HCT116 (cell line): Measurements from ENCODE around the gene COL28A1. TPM values are rescaled to one million over a fixed set of nuclear protein-coding genes. Genes with fewer than 3 reads are reported as not detected.

Experiments used
- ATAC-seq: fragments of 200-7000 bp; cut with Tn5 transposase; 2 replicates; pipeline ENCODE4 v1.9.1; 2020; ENCODE audit warnings: mild to moderate bottlenecking, moderate library complexity
- BruUV-seq: library from RNA; stranded (reverse); fragments of 400-500 nt; replicated peaks from 2 replicates; lab custom pipeline; 2021; lab: Mats Ljungman, UMichigan
- CTCF ChIA-PET: fragments of 300-600 bp; sonication (Branson Sonifier 250); formaldehyde crosslinking; loops from one replicate; lab custom pipeline; 2021; ENCODE audit warnings: antibody characterized with exemption; lab: Charles Lee
- POLR2A ChIA-PET: fragments of 300-600, 350-600 bp; sonication (Branson Sonifier 250); formaldehyde crosslinking; loops from one replicate; lab custom pipeline; 2021; ENCODE audit warnings: antibody characterized with exemption; lab: Charles Lee
- RAD21 ChIA-PET, 2 experiments: fragments of 300-600 bp; sonication (Branson Sonifier 250); formaldehyde crosslinking; loops; one replicate each; lab custom pipeline; 2023; ENCODE audit warnings: low total read pairs in 2 of 2; ENCODE audit not compliant: uncharacterized antibody in 2 of 2, unreplicated experiment in 2 of 2, low non-redundant PET in 1 of 2; lab: Charles Lee
- DNase-seq: peaks from one replicate; pipeline ENCODE4 v3.0.0-alpha.2; 2010; ENCODE audit warnings: low read depth, low spot score
- H2AFZ ChIP-seq: fragments of 200-600 bp; shearing (Covaris generic), sonication (generic); 2 replicates; pipeline ENCODE4 v1.6.1; 2017; ENCODE audit warnings: low read depth, mixed run types, mixed read lengths, antibody characterized with exemption, low read length; ENCODE audit not compliant: poor library complexity, severe bottlenecking
- H3K27ac ChIP-seq: 2 replicates; pipeline ENCODE4 v1.5.1; 2012; ENCODE audit warnings: low read depth, low read length
- H3K27me3 ChIP-seq: fragments of 200-600 bp; sonication (generic); 2 replicates; pipeline ENCODE4 v1.6.1; 2016; ENCODE audit warnings: mixed run types, low read length, mixed read lengths; ENCODE audit not compliant: insufficient read depth
- H3K36me3 ChIP-seq, 2 experiments: fragments of 200-500 bp in 1 of 2; fragments of 200-600 bp in 1 of 2; sonication (Bioruptor generic) in 1 of 2; sonication (generic) in 1 of 2; 2 replicates each; pipeline versions ENCODE4 v1.5.1 to v1.6.1; 2014 to 2016; ENCODE audit warnings: low read length in 2 of 2, inconsistent platforms in 1 of 2, mixed read lengths in 1 of 2, mixed run types in 1 of 2; ENCODE audit not compliant: insufficient read depth in 2 of 2, control insufficient read depth in 1 of 2
- H3K4me1 ChIP-seq, 2 experiments: fragments of 200-600 bp in 1 of 2; sonication (generic) in 1 of 2; 2 replicates each; pipeline versions ENCODE4 v1.5.1 to v1.6.1; 2012 to 2017; ENCODE audit warnings: low read length in 2 of 2, inconsistent platforms in 1 of 2, mild to moderate bottlenecking in 1 of 2, mixed read lengths in 1 of 2, mixed run types in 1 of 2, moderate library complexity in 1 of 2; ENCODE audit not compliant: insufficient read depth in 2 of 2, control insufficient read depth in 1 of 2
- H3K4me2 ChIP-seq: fragments of 200-600 bp; sonication (generic); 2 replicates; pipeline ENCODE4 v1.6.1; 2017; ENCODE audit warnings: mixed run types, low read length, mixed read lengths
- H3K4me3 ChIP-seq, 2 experiments: fragments of 200-600 bp in 1 of 2; sonication (generic) in 1 of 2; replicated peaks in 1 of 2; 2 replicates each; pipeline ENCODE4 v1.5.1; 2011 to 2016; ENCODE audit warnings: low read length in 2 of 2, control low read depth in 1 of 2, low read depth in 1 of 2, mild to moderate bottlenecking in 1 of 2, mixed read lengths in 1 of 2, mixed run types in 1 of 2
- H3K79me2 ChIP-seq: fragments of 200-600 bp; sonication (generic); 2 replicates; pipeline ENCODE4 v1.6.1; 2017; ENCODE audit warnings: mild to moderate bottlenecking, mixed run types, low read length, moderate library complexity, mixed read lengths; ENCODE audit not compliant: insufficient read depth
- H3K9ac ChIP-seq: fragments of 200-600 bp; sonication (generic); 2 replicates; pipeline ENCODE4 v1.6.1; 2016; ENCODE audit warnings: low read length, mixed read lengths
- H3K9me2 ChIP-seq: fragments of 200-600 bp; sonication (generic), shearing (Covaris generic); 2 replicates; pipeline ENCODE4 v1.6.1; 2017; ENCODE audit warnings: mixed run types, mild to moderate bottlenecking, moderate library complexity; ENCODE audit not compliant: insufficient read depth
- H3K9me3 ChIP-seq, 2 experiments: fragments of 200-500 bp in 1 of 2; fragments of 200-600 bp in 1 of 2; sonication (Bioruptor generic) in 1 of 2; sonication (generic) in 1 of 2; 2 replicates each; pipeline ENCODE4 v1.6.1; 2014 to 2017; ENCODE audit warnings: low read length in 2 of 2, mixed read lengths in 2 of 2, inconsistent platforms in 1 of 2, low read depth in 1 of 2, mild to moderate bottlenecking in 1 of 2, mixed run types in 1 of 2, moderate library complexity in 1 of 2; ENCODE audit not compliant: control insufficient read depth in 1 of 2, insufficient read depth in 1 of 2
- H4K20me1 ChIP-seq: fragments of 200-600 bp; sonication (generic), shearing (Covaris generic); 2 replicates; pipeline ENCODE4 v1.6.1; 2017; ENCODE audit warnings: mixed run types, mild to moderate bottlenecking, moderate library complexity; ENCODE audit not compliant: insufficient read depth
- CBX3 ChIP-seq: IDR thresholded peaks from 2 replicates; pipeline ENCODE4 v1.6.1; 2012; ENCODE audit warnings: low read depth
- CEBPB ChIP-seq: IDR thresholded peaks from 2 replicates; pipeline ENCODE4 v1.6.1; 2012; ENCODE audit warnings: low read depth
- EGR1 ChIP-seq: IDR thresholded peaks from 2 replicates; pipeline ENCODE4 v1.6.1; 2012; ENCODE audit warnings: low read depth
- ELF1 ChIP-seq: IDR thresholded peaks from 2 replicates; pipeline ENCODE4 v1.6.1; 2012; ENCODE audit warnings: low read depth, borderline replicate concordance
- EZH2phosphoT487 ChIP-seq: fragments of 200-600 bp; IDR thresholded peaks from 2 replicates; pipeline ENCODE4 v1.6.1; 2018; ENCODE audit warnings: antibody characterized with exemption, borderline replicate concordance
- FOSL1 ChIP-seq: IDR thresholded peaks from 2 replicates; pipeline ENCODE4 v1.6.1; 2012; ENCODE audit warnings: low read depth
- JUND ChIP-seq: IDR thresholded peaks from 2 replicates; pipeline ENCODE4 v1.6.1; 2012
- POLR2A ChIP-seq: IDR thresholded peaks from 2 replicates; pipeline ENCODE4 v1.7.0; 2011; ENCODE audit warnings: borderline replicate concordance; ENCODE audit not compliant: insufficient read depth, insufficient read length; ENCODE audit errors: extremely low read depth
- POLR2AphosphoS5 ChIP-seq: IDR thresholded peaks from 2 replicates; pipeline ENCODE4 v1.6.1; 2011; ENCODE audit warnings: mild to moderate bottlenecking, low read depth, low read length, moderate library complexity
- RAD21 ChIP-seq: IDR thresholded peaks from 2 replicates; pipeline ENCODE4 v1.6.1; 2012; ENCODE audit warnings: low read depth, mild to moderate bottlenecking
- SIN3A ChIP-seq: IDR thresholded peaks from 2 replicates; pipeline ENCODE4 v1.6.1; 2012; ENCODE audit warnings: low read depth
- SP1 ChIP-seq: IDR thresholded peaks from 2 replicates; pipeline ENCODE4 v1.6.1; 2012; ENCODE audit warnings: low read depth
- TCF7L2 ChIP-seq: IDR thresholded peaks from 2 replicates; pipeline ENCODE4 v1.7.0; 2011; ENCODE audit warnings: borderline replicate concordance, inconsistent platforms; ENCODE audit not compliant: insufficient read depth, insufficient read length; ENCODE audit errors: extremely low read depth
- YY1 ChIP-seq: IDR thresholded peaks from 2 replicates; pipeline ENCODE4 v1.6.1; 2011; ENCODE audit warnings: low read length, low read depth, moderate library complexity, mild to moderate bottlenecking; ENCODE audit not compliant: insufficient replicate concordance; ENCODE audit errors: extremely low read depth
- ZFX ChIP-seq: fragments of 450-650 bp; IDR thresholded peaks from 2 replicates; pipeline ENCODE4 v1.6.1; 2017
- ZNF274 ChIP-seq: fragments of 200-500 bp; sonication (Bioruptor generic); IDR thresholded peaks from 2 replicates; pipeline ENCODE4 v1.6.1; 2014; ENCODE audit warnings: mild to moderate bottlenecking, low read depth, low read length, inconsistent platforms
- intact Hi-C: fragments of 100-400 bp; cut with micrococcal nuclease; formaldehyde crosslinking; loops from 2 replicates; pipeline ENCODE4 v1.10.0; 2022
- total RNA-seq: library from RNA; stranded (reverse); gene quantifications from one replicate; pipeline ENCODE4 v1.2.1, GENCODE V29; 2021; ENCODE audit not compliant: unreplicated experiment
- TF ChIP-seq, protein P1 (sequence below): IDR thresholded peaks from 2 replicates; pipeline ENCODE4 v1.6.1; 2012; ENCODE audit warnings: low read depth
- TF ChIP-seq, protein P2 (sequence below): IDR thresholded peaks from 2 replicates; pipeline ENCODE4 v1.6.1; 2011; ENCODE audit warnings: mild to moderate bottlenecking, low read length, moderate library complexity; ENCODE audit not compliant: insufficient replicate concordance; ENCODE audit errors: extremely low read depth
- TF ChIP-seq, protein P3 (sequence below), 3 experiments: fragments of 200-600 bp in 1 of 3; sonication (generic) in 1 of 3; IDR thresholded peaks in 2 of 3; conservative IDR thresholded peaks in 1 of 3; 2 replicates each; pipeline ENCODE4 v1.5.1; 2012 to 2017; ENCODE audit warnings: low read depth in 2 of 3, low read length in 2 of 3, antibody characterized with exemption in 1 of 3, borderline replicate concordance in 1 of 3, control low read depth in 1 of 3, mild to moderate bottlenecking in 1 of 3, mixed read lengths in 1 of 3, mixed run types in 1 of 3, moderate library complexity in 1 of 3; ENCODE audit not compliant: insufficient read depth in 1 of 3
- TF ChIP-seq, protein P4 (sequence below): IDR thresholded peaks from 2 replicates; pipeline ENCODE4 v1.6.1; 2012

The COL28A1 gene
- total RNA-seq, 1 experiment from 2014 or later, result 0.12 TPM

- POLR2A ChIA-PET, result no interaction called here
- Histone ChIP-seq H3K27me3 (no peaks in the 10 kb centered on the region), H3K4me3 (no peak overlapping the region), H3K27ac (no peak overlapping the region), H3K36me3 (no peaks in the 10 kb centered on the region), H3K9ac (no peak overlapping the region), H4K20me1 (no peaks in the 10 kb centered on the region), H3K4me2 (no peak overlapping the region), H3K9me3 (peaks cover 0 to under 1% of the 10 kb centered on the region in 2 experiments; a peak in 1 of 4 replicates), H3K9me2 (no peaks in the 10 kb centered on the region), H3K4me1 (no peaks in the 10 kb centered on the region), H3K79me2 (no peaks in the 10 kb centered on the region), H2AFZ (no peak overlapping the region)
- no TSS peak for BruUV-seq
- intact Hi-C loops, result loop anchor here (5.0 kb wide), 1 partner anchor 33 kb away; no protein-coding TSS in a partner anchor
- no peak for DNase-seq
- RAD21 ChIA-PET, result no interaction called here
- ATAC-seq, result no peak
- CTCF ChIA-PET, result no interaction called here
- TF ChIP-seq, protein P1, sequence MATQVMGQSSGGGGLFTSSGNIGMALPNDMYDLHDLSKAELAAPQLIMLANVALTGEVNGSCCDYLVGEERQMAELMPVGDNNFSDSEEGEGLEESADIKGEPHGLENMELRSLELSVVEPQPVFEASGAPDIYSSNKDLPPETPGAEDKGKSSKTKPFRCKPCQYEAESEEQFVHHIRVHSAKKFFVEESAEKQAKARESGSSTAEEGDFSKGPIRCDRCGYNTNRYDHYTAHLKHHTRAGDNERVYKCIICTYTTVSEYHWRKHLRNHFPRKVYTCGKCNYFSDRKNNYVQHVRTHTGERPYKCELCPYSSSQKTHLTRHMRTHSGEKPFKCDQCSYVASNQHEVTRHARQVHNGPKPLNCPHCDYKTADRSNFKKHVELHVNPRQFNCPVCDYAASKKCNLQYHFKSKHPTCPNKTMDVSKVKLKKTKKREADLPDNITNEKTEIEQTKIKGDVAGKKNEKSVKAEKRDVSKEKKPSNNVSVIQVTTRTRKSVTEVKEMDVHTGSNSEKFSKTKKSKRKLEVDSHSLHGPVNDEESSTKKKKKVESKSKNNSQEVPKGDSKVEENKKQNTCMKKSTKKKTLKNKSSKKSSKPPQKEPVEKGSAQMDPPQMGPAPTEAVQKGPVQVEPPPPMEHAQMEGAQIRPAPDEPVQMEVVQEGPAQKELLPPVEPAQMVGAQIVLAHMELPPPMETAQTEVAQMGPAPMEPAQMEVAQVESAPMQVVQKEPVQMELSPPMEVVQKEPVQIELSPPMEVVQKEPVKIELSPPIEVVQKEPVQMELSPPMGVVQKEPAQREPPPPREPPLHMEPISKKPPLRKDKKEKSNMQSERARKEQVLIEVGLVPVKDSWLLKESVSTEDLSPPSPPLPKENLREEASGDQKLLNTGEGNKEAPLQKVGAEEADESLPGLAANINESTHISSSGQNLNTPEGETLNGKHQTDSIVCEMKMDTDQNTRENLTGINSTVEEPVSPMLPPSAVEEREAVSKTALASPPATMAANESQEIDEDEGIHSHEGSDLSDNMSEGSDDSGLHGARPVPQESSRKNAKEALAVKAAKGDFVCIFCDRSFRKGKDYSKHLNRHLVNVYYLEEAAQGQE, result no peak
- no peak for TF ChIP-seq POLR2A
- TF ChIP-seq JUND, result no peak
- TF ChIP-seq ZNF274, result no peak
- TF ChIP-seq, protein P2, sequence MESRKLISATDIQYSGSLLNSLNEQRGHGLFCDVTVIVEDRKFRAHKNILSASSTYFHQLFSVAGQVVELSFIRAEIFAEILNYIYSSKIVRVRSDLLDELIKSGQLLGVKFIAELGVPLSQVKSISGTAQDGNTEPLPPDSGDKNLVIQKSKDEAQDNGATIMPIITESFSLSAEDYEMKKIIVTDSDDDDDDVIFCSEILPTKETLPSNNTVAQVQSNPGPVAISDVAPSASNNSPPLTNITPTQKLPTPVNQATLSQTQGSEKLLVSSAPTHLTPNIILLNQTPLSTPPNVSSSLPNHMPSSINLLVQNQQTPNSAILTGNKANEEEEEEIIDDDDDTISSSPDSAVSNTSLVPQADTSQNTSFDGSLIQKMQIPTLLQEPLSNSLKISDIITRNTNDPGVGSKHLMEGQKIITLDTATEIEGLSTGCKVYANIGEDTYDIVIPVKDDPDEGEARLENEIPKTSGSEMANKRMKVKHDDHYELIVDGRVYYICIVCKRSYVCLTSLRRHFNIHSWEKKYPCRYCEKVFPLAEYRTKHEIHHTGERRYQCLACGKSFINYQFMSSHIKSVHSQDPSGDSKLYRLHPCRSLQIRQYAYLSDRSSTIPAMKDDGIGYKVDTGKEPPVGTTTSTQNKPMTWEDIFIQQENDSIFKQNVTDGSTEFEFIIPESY, result no peak
- no peak for TF ChIP-seq YY1
- TF ChIP-seq POLR2AphosphoS5, result no peak
- no peak for TF ChIP-seq EZH2phosphoT487
- no peak for TF ChIP-seq TCF7L2
- TF ChIP-seq CEBPB, result no peak
- TF ChIP-seq SIN3A, result no peak
- no peak for TF ChIP-seq SP1
- TF ChIP-seq, protein P3, sequence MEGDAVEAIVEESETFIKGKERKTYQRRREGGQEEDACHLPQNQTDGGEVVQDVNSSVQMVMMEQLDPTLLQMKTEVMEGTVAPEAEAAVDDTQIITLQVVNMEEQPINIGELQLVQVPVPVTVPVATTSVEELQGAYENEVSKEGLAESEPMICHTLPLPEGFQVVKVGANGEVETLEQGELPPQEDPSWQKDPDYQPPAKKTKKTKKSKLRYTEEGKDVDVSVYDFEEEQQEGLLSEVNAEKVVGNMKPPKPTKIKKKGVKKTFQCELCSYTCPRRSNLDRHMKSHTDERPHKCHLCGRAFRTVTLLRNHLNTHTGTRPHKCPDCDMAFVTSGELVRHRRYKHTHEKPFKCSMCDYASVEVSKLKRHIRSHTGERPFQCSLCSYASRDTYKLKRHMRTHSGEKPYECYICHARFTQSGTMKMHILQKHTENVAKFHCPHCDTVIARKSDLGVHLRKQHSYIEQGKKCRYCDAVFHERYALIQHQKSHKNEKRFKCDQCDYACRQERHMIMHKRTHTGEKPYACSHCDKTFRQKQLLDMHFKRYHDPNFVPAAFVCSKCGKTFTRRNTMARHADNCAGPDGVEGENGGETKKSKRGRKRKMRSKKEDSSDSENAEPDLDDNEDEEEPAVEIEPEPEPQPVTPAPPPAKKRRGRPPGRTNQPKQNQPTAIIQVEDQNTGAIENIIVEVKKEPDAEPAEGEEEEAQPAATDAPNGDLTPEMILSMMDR (IDR thresholded peaks at IDR 0.05 in 2 of 3, conservative IDR thresholded peaks at IDR 0.05 in 1 of 3; ENCODE audit: borderline replicate concordance in 1 of 3, insufficient read depth in 1 of 3, low read depth in 2 of 3, low read length in 2 of 3), result no peak
- no peak for TF ChIP-seq CBX3
- TF ChIP-seq FOSL1, result no peak
- TF ChIP-seq ELF1, result no peak
- no peak for TF ChIP-seq EGR1
- TF ChIP-seq RAD21, result no peak
- TF ChIP-seq ZFX, result no peak
- TF ChIP-seq, protein P4, sequence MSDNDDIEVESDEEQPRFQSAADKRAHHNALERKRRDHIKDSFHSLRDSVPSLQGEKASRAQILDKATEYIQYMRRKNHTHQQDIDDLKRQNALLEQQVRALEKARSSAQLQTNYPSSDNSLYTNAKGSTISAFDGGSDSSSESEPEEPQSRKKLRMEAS, result no peak
Measured at GRCh38 chr7:7454000-7454399, 81.7 kb downstream of the COL28A1 start.
